HG02588 (cell line): Measurements from ENCODE around the gene WHRN.

Experiments
- ATAC-seq: cut with Tn5 transposase; IDR thresholded peaks from one replicate; pipeline ENCODE4 v1.9.1; 2021; ENCODE audit warnings: mild to moderate bottlenecking, moderate library complexity; ENCODE audit not compliant: unreplicated experiment

The WHRN gene

GRCh38 chr9:114474425-114474824, 30.8 kb downstream of the WHRN start:
- ATAC-seq: no peak

- no peak for ATAC-seq
Observed at GRCh38 chr9:114473447-114473801, 31.8 kb downstream of the WHRN start.

- ATAC-seq: no peak
Observed at GRCh38 chr9:114472765-114473446, 32.4 kb downstream of the WHRN start.

- ATAC-seq: no peak
Observed at GRCh38 chr9:114471157-114471556, 34.1 kb downstream of the WHRN start.

- no peak for ATAC-seq
Observed at GRCh38 chr9:114470581-114470980, 34.7 kb downstream of the WHRN start.

- no peak for ATAC-seq
Observed at GRCh38 chr9:114470121-114470520, 35.2 kb downstream of the WHRN start.

GRCh38 chr9:114469091-114469853, 36.0 kb downstream of the WHRN start:
- no peak for ATAC-seq

GRCh38 chr9:114467910-114468309, 37.4 kb downstream of the WHRN start:
- no peak for ATAC-seq

- no peak for ATAC-seq
Observed at GRCh38 chr9:114467226-114467750, 38.0 kb downstream of the WHRN start.

- no peak for ATAC-seq
Observed at GRCh38 chr9:114465906-114466900, 39.1 kb downstream of the WHRN start.

GRCh38 chr9:114465417-114465816, 39.9 kb downstream of the WHRN start:
- no peak for ATAC-seq

- ATAC-seq: no peak
Observed at GRCh38 chr9:114464281-114465051, 40.8 kb downstream of the WHRN start.

GRCh38 chr9:114462791-114463190, 42.5 kb downstream of the WHRN start:
- ATAC-seq: no peak

GRCh38 chr9:114461468-114461867, 43.8 kb downstream of the WHRN start:
- ATAC-seq: no peak

GRCh38 chr9:114460513-114461199, 44.6 kb downstream of the WHRN start:
- ATAC-seq: no peak

GRCh38 chr9:114459464-114459863, 45.8 kb downstream of the WHRN start:
- ATAC-seq: no peak

GRCh38 chr9:114456929-114457328, 48.3 kb downstream of the WHRN start:
- no peak for ATAC-seq

GRCh38 chr9:114454652-114455051, 50.6 kb downstream of the WHRN start:
- no peak for ATAC-seq

GRCh38 chr9:114452219-114453165, 52.8 kb downstream of the WHRN start:
- ATAC-seq: no peak
